AG09319 (cell line): ENCODE data around the gene SHANK2.

ENCODE experiments used
- DNase-seq: peaks from one replicate; pipeline ENCODE4 v3.0.0-alpha.2; 2010; ENCODE audit warnings: low read depth; ENCODE audit errors: extremely low read depth
- CTCF ChIP-seq: IDR thresholded peaks from 2 replicates; pipeline ENCODE4 v1.5.1; 2011; ENCODE audit warnings: low read depth, mild to moderate bottlenecking, inconsistent platforms, low read length, moderate library complexity

Gene SHANK2

GRCh38 chr11:71249301-71249700 is 3.1 kb downstream of the SHANK2 start:
- TF ChIP-seq CTCF: no peak
- no peak for DNase-seq

DNA sequence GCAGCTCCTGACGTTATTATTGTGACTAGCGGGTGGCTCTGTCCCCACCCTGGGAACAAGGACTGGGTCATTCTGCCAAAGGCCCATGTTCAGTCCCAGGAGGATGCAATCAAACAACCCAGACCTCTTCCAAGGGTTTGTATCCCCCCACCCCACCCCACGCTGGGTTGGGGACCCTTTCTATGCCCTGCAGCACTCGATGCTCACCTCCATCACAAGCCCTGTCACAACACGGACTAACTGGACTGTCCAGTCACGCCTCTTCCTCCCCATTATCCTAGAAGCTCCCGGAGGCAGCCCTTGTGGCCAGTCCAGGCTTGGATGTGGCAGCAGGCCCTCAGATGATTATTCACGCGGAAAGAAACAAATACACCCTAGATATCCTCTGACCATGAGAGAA is 3.7 kb downstream of the SHANK2 start:
- no peak for TF ChIP-seq CTCF
- no peak for DNase-seq

DNA sequence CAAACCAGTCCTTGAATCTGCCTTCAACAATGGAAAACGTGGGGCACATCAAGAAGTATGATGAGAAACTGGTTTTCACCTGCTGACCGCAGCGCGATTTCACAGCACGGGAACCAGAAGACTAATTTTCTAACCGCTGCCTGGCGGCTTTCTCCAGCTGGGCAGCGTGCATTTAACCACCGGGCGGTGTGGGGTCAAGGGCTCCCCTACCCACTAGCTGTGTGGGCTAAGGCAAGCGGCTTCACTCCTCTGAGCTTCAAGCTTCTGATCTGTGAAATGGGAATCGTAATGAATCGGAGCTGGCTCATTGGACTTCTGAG is 4.2 kb downstream of the SHANK2 start:
- no peak for TF ChIP-seq CTCF
- DNase-seq: no peak

DNA sequence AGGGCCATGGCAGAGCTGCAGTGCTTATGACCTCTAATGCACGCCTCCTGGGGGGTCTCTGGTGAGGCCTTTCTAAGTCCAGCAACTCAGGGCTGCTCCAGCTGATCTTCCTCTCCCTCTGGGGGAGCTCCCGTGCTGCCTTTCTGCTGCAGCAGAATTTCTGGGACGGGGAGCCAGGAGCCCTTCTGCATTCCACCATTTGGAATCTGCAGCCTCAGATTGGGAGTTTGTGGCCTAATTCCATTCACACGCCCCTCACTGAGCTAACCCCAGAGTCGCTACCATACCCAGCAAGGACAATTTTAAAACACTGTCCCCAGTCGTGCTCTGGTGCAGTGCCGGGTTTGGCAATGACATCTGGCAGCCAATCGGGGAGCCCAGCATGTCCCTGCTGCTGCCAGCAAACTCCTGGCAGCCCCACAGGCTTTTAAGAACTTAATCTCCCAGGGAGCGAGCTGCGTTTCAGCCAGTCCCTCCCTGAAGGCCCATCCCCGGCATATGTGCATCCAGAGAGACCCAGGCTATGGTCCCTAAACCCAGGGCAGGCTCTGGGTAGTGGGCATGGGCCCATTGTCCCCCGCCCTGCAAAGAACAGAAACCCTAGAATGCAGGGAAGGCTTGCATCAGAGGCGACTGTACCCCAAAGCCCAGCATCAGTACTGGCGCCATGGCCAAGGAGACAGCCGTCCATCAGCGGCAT is 4.7 kb downstream of the SHANK2 start:
- DNase-seq: no peak
- no peak for TF ChIP-seq CTCF

DNA sequence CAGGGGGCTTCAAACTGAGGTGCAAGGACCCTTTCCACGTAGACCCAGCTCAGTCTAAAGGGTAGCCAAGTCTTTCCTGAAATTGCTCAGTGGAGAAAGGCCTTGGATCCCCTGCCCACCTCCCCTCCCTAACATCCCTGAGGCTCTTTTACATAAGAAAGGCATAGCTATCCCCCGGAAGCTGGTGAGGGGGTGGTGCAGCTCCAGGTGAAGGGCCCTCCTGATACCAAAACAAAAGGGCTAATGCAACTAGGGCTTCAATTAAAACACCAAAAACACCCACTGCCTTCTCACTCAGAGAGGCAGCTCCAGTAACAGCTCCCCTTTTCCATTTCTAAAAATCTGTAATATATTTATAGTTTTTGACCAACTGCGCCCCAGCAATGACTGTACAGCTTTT is 5.8 kb downstream of the SHANK2 start:
- no peak for TF ChIP-seq CTCF
- DNase-seq: no peak

DNA sequence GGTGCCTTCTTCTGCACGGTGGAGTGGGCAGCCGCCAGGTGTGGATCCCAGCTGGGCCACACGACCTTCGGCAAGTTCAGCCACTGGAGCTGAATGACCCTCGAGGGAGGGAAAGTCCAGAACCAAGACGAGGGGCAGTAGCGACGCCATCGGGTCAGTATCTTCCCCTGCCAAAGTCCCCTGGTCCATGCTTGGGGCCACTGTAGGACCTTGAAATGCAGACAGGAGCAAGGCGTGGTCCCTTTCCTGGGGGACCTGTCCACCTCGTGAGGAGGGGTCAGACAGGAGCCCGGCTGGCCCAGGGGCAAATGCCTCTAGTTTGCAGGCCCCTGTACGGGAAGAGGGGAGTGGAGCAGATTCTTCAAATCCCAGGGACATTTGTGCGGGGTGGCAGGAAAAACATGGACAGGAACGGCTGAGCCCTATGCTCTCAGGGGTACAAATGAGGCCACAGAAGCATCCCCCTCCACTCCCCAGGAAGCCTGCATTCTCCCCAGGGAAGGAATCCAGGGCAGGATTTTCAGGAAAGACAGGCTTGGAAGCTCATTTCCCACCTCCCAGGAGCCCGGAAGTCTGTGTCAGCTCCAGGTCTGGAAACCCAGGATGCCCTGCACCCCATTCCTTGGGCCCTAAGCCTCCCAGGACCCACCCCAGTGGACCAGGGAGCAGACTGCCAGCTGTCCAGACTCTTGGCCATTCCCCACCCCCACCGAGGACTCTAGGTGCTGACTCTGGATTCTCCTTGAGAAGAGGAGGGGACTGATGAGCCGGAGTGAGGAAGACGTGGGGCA is 6.6 kb downstream of the SHANK2 start:
- DNase-seq: no peak
- no peak for TF ChIP-seq CTCF

DNA sequence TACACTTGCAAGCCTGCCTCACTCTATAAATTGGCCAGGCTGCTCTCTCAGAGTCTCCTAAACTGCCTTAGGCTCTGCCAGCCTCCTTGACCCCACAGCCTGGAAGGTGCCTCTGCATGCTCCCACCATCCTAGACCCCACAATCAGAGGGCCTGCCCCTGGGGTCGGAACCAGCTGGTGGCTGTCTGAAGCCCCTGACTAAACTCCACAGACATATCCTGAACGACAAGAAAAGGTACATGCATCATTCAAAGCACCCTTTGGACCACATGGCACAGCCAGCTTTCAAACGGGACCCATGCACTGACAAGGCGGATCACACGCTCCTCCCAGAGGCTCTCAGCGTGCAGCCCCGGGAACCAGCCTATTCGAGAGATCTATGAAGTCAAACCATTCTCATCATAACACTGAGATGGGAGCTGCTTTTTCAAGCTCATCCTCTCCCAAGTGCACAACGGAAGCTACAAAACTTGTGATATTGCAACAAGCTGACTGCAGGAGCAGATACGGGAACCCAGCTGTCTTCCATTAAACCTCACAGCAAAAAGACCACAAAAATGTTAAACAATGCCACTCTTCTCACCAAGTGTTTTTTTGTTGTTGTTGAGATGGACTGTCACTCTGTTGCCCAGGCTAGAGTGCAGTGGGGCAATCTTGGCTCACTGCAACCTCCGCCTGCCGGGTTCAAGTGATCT is 8.1 kb downstream of the SHANK2 start:
- no peak for TF ChIP-seq CTCF
- DNase-seq: peak; percentile 43
